Lower leg skin (tissue), 4 donors: Measurements from ENCODE around the gene MMEL1. TPM values are rescaled to one million over a fixed set of nuclear protein-coding genes. Genes with fewer than 3 reads are reported as not detected.

Experiments
- DNase-seq, 2 donors: peaks; one replicate each; pipeline ENCODE4 v3.0.0-alpha.2; 2019; ENCODE audit warnings: low spot score in 2 of 2
- H3K4me3 ChIP-seq: fragments of 200-600 bp; sonication (generic); 2 replicates; pipeline ENCODE4 v1.5.1; 2017; ENCODE audit warnings: mild to moderate bottlenecking, low read depth; ENCODE audit not compliant: poor library complexity, severe bottlenecking
- POLR2A ChIP-seq, 2 donors: fragments of 450-650 bp; IDR thresholded peaks; one replicate each; pipeline ENCODE4 v1.6.1; 2016 to 2017; ENCODE audit warnings: antibody characterized with exemption in 2 of 2, mild to moderate bottlenecking in 1 of 2, moderate library complexity in 1 of 2
- WGBS, 2 donors: methylation state at CpG; one replicate each; pipeline ENCODE4 v1.1.5; 2018; 5-methylcytosine and 5-hydroxymethylcytosine counted together
- intact Hi-C: fragments of 100-400 bp; cut with DNase I; formaldehyde crosslinking; loops from one replicate; pipeline ENCODE4 v1.15.0; 2023; ENCODE audit warnings: low total_unique reads
- total RNA-seq, 4 donors: library from RNA; depleted of rRNA; stranded (reverse); fragments of >200 nt; gene quantifications; one replicate each; pipeline ENCODE4 v1.1.0, GENCODE V29; 2016
- TF ChIP-seq, protein P1 (sequence below), 3 donors: fragments of 450-650 bp; IDR thresholded peaks; one replicate each; pipeline ENCODE4 v1.5.1; 2016; ENCODE audit warnings: antibody characterized with exemption in 3 of 3, mild to moderate bottlenecking in 3 of 3, moderate library complexity in 2 of 3

Gene MMEL1
- total RNA-seq, 4 donors from 2014 or later, result 0.27 to 3.5 (median 1.6) TPM

DNA sequence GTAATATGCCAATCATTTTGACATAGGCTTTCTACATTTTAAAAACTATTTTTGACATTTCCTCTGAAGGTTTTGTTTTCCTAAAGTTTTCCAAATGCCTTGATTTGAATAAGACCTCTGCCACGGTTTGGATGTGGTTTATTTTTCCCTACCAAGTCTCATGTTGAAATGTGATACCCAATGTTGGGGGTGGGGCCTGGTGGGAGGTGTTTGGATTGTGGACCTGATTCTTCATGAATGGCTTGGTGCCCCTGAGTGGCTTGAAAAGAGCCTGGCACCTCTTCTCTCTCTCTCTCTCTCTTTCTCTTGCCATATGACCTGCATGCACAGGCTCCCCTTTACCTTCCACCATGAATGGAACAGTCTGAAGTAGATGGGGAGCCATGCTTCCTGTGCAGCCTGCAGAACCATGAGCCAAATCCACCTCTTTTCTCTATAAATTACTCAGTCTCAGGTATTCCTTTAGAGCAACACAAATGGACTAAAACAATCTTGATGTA, 14.8 kb downstream of the MMEL1 start:
- no peak overlapping the region for H3K4me3 ChIP-seq
- no peak for DNase-seq
- 0 to 9% methylated on average over 1 of the region's 1 CpG for WGBS, 2 donors
- intact Hi-C loops, result no loop called here
- TF ChIP-seq, protein P1, sequence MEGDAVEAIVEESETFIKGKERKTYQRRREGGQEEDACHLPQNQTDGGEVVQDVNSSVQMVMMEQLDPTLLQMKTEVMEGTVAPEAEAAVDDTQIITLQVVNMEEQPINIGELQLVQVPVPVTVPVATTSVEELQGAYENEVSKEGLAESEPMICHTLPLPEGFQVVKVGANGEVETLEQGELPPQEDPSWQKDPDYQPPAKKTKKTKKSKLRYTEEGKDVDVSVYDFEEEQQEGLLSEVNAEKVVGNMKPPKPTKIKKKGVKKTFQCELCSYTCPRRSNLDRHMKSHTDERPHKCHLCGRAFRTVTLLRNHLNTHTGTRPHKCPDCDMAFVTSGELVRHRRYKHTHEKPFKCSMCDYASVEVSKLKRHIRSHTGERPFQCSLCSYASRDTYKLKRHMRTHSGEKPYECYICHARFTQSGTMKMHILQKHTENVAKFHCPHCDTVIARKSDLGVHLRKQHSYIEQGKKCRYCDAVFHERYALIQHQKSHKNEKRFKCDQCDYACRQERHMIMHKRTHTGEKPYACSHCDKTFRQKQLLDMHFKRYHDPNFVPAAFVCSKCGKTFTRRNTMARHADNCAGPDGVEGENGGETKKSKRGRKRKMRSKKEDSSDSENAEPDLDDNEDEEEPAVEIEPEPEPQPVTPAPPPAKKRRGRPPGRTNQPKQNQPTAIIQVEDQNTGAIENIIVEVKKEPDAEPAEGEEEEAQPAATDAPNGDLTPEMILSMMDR (IDR thresholded peaks at IDR 0.05), result no peak
- TF ChIP-seq POLR2A (IDR thresholded peaks at IDR 0.05), result no peak

DNA sequence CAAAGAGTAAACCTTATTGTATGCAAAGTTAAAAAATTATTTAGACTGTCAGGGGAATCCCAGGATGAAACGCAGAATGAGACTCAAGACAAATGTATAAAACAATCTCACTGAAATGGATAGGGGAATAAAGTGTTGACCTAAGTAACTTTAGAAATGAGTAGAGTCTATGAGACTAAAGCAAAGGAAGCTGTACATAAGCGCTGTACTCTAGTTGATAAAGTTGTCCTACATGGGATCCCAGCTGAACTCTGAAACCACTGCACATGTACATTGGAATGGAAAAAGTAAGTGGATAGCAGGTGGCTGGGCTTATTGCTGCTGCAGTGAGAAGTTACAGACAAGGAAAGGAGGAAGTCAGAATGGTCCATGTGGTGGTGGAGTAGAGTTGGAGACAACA, 18.7 kb downstream of the MMEL1 start:
- no peak for DNase-seq
- H3K4me3 ChIP-seq, result no peak overlapping the region
- intact Hi-C loops, result no loop called here
- WGBS, 2 donors, result 91 to 98% methylated on average over 2 of the region's 2 CpGs
- TF ChIP-seq, protein P1 (IDR thresholded peaks at IDR 0.05), result no peak
- no peak for TF ChIP-seq POLR2A (IDR thresholded peaks at IDR 0.05)

DNA sequence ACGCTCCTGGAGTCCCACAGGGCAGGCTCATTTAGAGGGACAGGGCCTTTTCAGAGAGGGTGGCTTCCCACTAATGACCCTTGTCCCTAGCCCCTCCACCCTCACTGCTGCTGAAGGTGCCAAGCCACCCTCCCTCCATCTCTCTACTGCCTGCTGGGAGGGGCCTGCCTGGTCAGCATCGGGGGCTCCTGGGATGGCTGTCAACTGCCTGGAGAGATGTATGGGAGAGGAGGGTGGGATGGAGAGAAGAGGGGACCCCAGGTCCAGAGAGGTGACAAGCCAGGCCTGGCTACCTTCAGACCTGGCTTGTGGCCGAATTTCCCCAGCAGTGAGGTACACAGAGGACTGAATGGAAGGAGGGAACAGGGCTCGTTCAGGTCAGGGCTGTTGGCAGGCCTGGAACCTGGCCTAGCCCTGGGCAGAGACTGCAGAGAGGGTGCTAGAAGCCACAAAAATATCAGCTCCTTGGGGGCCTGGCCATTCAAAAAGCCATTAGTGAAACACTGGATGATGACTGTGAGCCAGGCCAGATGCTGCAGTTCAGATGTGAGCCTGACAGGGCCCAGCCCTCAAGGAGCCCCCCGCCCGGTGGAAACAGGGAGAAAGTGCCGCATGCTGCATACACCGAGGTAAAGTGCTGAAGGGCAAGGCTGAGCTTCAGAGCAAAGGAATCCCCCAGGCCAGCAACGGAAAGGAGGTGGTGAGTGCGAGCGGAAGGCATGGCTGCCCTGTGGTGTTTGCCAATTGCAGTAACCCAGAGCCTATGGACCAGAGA, 20.0 kb downstream of the MMEL1 start:
- intact Hi-C loops, result no loop called here
- H3K4me3 ChIP-seq, result no peak overlapping the region
- 77 to 84% methylated on average over 11 of the region's 11 CpGs for WGBS, 2 donors
- no peak for DNase-seq
- no peak for TF ChIP-seq POLR2A (IDR thresholded peaks at IDR 0.05)
- TF ChIP-seq, protein P1 (IDR thresholded peaks at IDR 0.05), result no peak

DNA sequence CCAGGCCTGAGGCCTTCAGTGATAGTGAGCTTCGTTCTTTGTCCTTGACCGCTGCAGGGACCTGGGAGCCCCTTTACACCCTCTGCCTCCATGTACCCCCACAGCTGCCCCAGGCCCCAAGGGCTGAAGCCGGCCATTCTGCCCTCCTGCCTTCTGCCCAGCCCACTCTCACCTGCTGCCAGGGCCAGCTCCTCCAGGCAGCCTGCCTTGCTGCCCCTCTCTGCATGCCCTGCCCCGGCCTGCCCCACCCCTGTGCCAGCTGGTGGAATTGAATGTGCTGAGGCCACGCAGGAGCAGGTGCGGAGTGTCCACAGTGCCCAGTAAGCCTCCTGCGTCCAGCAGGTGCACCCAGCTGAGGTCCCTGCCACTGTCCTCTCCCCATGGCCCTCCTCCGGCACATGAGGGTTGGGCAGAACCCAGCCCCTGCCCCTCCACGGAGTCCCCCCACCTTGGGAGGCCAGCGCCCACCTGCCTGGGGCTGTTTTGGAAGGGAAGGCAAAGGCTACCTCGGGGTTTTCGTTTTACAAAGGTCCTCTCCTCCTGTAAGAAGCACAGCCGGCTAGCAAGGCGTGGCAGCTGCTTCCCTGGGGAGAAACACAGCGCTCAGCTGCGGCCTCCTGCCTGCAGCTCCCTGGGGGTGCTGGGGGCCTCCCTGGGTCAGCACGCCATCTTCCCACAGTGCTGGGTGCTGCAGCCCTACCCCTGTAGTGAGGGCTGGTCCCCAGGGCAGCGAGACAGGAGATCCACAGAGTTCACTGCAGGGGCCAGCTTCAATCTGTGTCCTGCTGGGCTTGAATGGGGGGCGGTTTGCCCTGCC, 21.0 kb downstream of the MMEL1 start:
- DNase-seq, result no peak
- WGBS, 2 donors, result 70 to 82% methylated on average over 18 to 19 of the region's 19 CpGs
- TF ChIP-seq, protein P1 (IDR thresholded peaks at IDR 0.05), result no peak
- no peak for TF ChIP-seq POLR2A (IDR thresholded peaks at IDR 0.05)
- intact Hi-C loops, result no loop called here
- no peak overlapping the region for H3K4me3 ChIP-seq

DNA sequence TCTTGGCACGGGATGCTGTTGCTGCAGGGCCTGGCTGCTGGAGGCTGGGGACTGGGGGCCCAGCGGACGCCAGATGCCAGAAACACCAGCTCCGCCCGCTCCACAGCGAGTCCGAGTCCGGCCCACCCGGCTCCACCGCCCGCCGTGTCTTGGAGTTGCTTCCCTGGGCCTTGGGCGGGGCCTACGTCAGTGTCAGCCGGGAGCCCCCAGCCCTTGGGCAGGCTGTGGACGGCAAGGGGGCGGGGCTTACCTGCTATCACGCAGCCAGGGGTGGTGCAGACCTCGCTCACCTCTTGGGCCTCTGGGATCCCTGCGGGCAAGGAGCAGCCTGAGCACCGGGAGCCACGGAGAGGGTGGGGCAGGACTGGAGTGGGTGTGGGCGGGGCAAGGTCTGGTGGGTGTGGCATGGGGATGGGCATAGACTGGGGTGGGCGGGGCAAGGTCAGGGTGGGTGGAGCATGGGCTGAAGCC, 21.8 kb downstream of the MMEL1 start:
- TF ChIP-seq POLR2A (IDR thresholded peaks at IDR 0.05), result no peak
- TF ChIP-seq, protein P1 (IDR thresholded peaks at IDR 0.05), result no peak
- 5 to 18% methylated on average over 18 to 24 of the region's 24 CpGs for WGBS, 2 donors
- no peak overlapping the region for H3K4me3 ChIP-seq
- no peak for DNase-seq
- intact Hi-C loops, result no loop called here
